Ishikawa (cell line): ENCODE results near the gene CPEB3.

Source experiments
- CEBPB ChIP-seq: IDR thresholded peaks from 2 replicates; pipeline ENCODE4 v1.6.1; 2012
- CREB1 ChIP-seq: IDR thresholded peaks from 2 replicates; pipeline ENCODE4 v1.6.1; 2012; ENCODE audit warnings: low read depth
- EGR1 ChIP-seq: IDR thresholded peaks from 2 replicates; pipeline ENCODE4 v1.6.1; 2012
- EP300 ChIP-seq: IDR thresholded peaks from 2 replicates; pipeline ENCODE4 v1.6.1; 2012; ENCODE audit warnings: borderline replicate concordance
- FOXM1 ChIP-seq: IDR thresholded peaks from 2 replicates; pipeline ENCODE4 v1.6.1; 2012; ENCODE audit warnings: low read depth, borderline replicate concordance
- NFIC ChIP-seq: IDR thresholded peaks from 2 replicates; pipeline ENCODE4 v1.6.1; 2012
- RAD21 ChIP-seq: IDR thresholded peaks from 2 replicates; pipeline ENCODE4 v1.6.1; 2012; ENCODE audit warnings: low read depth
- TAF1 ChIP-seq: IDR thresholded peaks from 2 replicates; pipeline ENCODE4 v1.6.1; 2012; ENCODE audit warnings: low read depth, mild to moderate bottlenecking
- TCF12 ChIP-seq: IDR thresholded peaks from 2 replicates; pipeline ENCODE4 v1.6.1; 2012; ENCODE audit warnings: low read depth
- TEAD4 ChIP-seq: IDR thresholded peaks from 2 replicates; pipeline ENCODE4 v1.6.1; 2012
- YY1 ChIP-seq: IDR thresholded peaks from 2 replicates; pipeline ENCODE4 v1.6.1; 2012; ENCODE audit warnings: low read depth
- ZBTB7A ChIP-seq: IDR thresholded peaks from 2 replicates; pipeline ENCODE4 v1.6.1; 2012; ENCODE audit warnings: low read depth
- TF ChIP-seq, protein P1 (sequence below): IDR thresholded peaks from 2 replicates; pipeline ENCODE4 v1.6.1; 2012
- TF ChIP-seq, protein P2 (sequence below): IDR thresholded peaks from 2 replicates; pipeline ENCODE4 v1.6.1; 2012; ENCODE audit warnings: low read depth, mild to moderate bottlenecking
- TF ChIP-seq, protein P3 (sequence below): IDR thresholded peaks from 2 replicates; pipeline ENCODE4 v1.6.1; 2012

The CPEB3 gene

DNA sequence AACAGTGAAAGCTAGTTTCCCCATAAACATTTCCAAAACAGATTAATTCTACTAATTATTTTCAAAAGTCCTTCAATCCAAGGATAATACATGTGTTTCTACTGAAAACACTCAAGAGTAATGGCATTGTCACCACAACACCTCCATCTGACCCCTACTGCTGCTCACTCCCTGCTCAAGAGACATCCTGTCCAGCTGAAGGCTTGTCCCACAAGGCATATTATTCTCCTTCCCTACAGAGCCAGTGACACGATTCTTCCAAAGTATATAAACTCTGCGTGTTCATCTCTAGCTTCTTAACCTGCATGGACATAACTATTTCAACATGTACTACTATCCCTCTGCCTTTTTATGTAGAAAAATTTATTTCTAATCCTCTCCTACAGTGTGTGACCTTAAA is 182.1 kb downstream of the CPEB3 start:
- TF ChIP-seq CREB1 (no peak), TEAD4 (no peak), TAF1 (no peak), FOXM1 (no peak), YY1 (no peak), EP300 (no peak), CEBPB (no peak), EGR1 (no peak), RAD21 (no peak), TCF12 (no peak)
- TF ChIP-seq, protein P1, sequence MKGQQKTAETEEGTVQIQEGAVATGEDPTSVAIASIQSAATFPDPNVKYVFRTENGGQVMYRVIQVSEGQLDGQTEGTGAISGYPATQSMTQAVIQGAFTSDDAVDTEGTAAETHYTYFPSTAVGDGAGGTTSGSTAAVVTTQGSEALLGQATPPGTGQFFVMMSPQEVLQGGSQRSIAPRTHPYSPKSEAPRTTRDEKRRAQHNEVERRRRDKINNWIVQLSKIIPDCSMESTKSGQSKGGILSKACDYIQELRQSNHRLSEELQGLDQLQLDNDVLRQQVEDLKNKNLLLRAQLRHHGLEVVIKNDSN, result no peak
- TF ChIP-seq, protein P2, sequence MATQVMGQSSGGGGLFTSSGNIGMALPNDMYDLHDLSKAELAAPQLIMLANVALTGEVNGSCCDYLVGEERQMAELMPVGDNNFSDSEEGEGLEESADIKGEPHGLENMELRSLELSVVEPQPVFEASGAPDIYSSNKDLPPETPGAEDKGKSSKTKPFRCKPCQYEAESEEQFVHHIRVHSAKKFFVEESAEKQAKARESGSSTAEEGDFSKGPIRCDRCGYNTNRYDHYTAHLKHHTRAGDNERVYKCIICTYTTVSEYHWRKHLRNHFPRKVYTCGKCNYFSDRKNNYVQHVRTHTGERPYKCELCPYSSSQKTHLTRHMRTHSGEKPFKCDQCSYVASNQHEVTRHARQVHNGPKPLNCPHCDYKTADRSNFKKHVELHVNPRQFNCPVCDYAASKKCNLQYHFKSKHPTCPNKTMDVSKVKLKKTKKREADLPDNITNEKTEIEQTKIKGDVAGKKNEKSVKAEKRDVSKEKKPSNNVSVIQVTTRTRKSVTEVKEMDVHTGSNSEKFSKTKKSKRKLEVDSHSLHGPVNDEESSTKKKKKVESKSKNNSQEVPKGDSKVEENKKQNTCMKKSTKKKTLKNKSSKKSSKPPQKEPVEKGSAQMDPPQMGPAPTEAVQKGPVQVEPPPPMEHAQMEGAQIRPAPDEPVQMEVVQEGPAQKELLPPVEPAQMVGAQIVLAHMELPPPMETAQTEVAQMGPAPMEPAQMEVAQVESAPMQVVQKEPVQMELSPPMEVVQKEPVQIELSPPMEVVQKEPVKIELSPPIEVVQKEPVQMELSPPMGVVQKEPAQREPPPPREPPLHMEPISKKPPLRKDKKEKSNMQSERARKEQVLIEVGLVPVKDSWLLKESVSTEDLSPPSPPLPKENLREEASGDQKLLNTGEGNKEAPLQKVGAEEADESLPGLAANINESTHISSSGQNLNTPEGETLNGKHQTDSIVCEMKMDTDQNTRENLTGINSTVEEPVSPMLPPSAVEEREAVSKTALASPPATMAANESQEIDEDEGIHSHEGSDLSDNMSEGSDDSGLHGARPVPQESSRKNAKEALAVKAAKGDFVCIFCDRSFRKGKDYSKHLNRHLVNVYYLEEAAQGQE, result no peak
- TF ChIP-seq, protein P3, sequence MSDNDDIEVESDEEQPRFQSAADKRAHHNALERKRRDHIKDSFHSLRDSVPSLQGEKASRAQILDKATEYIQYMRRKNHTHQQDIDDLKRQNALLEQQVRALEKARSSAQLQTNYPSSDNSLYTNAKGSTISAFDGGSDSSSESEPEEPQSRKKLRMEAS, result no peak

DNA sequence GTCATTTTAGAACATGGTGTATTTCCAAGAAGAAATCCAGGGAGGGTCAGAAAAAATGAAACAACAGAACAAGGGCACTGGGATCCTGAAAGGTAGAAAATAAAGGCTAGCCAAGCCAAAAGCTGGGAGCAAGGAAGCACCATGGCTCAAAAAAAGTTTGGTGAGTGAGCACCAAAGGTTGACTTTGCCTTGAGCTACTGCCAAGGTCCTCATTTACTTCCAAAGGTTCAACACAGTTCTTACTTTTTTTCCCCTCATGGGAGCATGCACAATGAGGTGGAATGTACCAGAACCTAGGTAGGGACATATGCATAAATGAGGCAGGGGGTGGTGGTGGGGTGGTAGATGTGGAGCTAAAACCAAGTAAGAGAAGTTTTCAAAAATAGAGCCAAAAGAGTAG is 182.8 kb downstream of the CPEB3 start:
- no peak for TF ChIP-seq TAF1
- no peak for TF ChIP-seq ZBTB7A
- no peak for TF ChIP-seq TCF12
- TF ChIP-seq EP300, result no peak

DNA sequence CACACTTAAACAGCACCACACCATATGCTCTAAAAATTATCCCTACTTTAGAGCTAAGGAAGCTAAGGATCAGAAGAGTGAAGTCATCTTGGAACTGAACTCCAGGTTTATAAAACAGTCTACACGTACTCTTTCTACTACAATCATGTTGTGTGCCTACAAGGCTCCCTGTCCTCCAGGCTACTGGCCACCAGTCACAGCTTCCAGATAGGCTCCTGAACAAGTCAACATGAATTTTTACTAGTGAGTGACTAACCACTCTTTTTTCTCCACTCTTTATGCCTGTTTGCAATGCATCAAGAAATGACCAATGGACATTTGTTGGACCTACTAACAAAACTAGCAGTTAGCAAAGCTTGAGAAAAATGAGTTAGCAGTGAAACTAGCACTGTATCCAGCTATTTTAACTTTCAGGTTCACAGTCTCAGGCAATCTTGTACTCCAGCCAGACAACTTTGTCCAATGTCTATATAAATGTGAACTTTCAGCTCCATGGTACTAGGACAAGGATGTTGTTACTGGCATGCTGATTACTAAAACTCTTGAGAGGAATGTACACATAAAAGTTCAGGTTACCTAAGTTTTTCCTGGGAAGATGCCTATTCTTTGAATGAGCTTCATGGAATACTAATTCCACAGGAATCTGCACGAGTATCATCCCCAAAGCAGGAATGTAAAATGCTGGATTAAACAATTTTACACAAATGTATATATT is 187.3 kb downstream of the CPEB3 start:
- TF ChIP-seq CREB1 (no peak), TAF1 (no peak), FOXM1 (no peak), RAD21 (no peak), EP300 (no peak), EGR1 (no peak), YY1 (no peak), TCF12 (no peak)

DNA sequence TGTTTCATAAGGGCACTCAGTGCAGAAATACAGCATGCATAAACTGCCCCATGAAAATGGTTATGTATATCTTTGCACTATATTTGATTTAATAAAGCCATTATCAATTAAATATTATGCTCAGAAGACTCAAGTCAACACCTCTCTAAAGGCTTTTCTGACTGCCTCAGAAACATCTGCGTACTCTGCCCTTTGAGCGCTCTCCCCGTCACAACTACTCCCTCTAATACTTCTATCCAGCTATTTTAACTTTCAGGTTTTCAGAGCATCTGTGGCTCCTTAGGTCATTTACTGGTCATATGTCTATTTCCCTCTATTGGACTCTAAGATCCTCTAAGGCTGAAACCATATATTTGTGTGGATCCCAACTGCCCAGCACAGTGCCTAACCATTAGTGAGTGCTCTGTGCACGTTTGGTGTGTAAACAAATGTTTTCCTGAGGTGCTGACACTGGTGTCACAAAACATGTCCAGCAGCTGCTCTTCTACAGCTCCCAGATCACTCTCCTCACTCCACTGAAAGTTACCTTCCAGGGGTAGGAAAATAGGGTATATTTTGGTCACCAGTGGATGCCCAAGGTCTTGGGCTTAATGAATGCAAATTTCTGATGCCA is 188.2 kb downstream of the CPEB3 start:
- TF ChIP-seq NFIC (no peak), RAD21 (no peak), ZBTB7A (no peak), TCF12 (no peak), EP300 (no peak), YY1 (no peak), EGR1 (no peak), CEBPB (no peak), CREB1 (no peak), FOXM1 (no peak), TEAD4 (no peak), TAF1 (no peak)
- TF ChIP-seq, protein P2, result no peak
- TF ChIP-seq, protein P3, result no peak
- TF ChIP-seq, protein P1, result no peak

DNA sequence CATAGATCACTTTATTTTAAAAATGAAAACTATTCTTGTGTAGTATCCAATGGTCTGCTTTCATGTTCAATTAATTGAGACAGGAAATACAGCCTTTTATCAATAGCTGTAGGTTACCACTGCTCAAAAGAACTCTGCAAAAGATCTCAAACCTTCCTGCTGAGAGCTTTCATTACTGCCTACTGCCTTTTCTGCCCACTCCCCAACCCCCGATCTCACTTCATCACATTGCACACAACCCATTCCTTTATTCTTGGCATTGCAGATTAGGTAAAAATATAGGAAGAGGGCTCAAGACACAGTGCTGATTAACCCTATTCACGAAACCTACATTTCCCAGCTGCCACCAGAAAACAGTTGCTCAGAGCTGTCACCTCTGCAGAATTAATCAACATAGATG is 195.9 kb downstream of the CPEB3 start:
- TF ChIP-seq EGR1 (no peak), TCF12 (no peak), TAF1 (no peak)

DNA sequence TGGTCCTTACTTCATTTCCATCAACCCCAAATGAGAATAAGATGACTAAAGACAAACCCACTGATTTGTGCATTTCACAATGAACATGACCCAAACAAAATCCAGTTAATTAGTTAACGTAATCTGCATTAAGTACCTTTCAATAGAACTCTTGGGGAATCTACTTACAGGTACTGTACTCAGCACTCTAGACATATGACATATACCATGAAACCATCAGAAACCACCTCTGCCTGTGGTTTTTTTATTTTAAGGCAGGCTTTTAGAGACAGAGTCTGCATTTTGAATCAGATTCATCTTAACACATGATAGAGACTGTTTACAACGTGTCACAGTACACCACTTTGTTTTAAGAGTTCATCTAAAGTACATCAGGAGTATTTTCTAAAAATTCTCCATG is 198.9 kb downstream of the CPEB3 start:
- TF ChIP-seq RAD21 (no peak), YY1 (no peak), FOXM1 (no peak), ZBTB7A (no peak), TCF12 (no peak), CEBPB (no peak), CREB1 (no peak)
- TF ChIP-seq, protein P1, result no peak
- TF ChIP-seq, protein P3, result no peak
